Fibroblast of villous mesenchyme (primary cell): ENCODE measurements around the gene CADM1. TPM values are rescaled to one million over a fixed set of nuclear protein-coding genes. Genes with fewer than 3 reads are reported as not detected.
A peak's percentile ranks its signal among the peaks of the same experiment; 100 is the strongest.

Experiments
- DNase-seq: peaks from one replicate; pipeline ENCODE4 v3.0.0-alpha.2; 2010; ENCODE audit warnings: low read depth
- H3K4me3 ChIP-seq: 2 replicates; pipeline ENCODE4 v1.5.1; 2011; ENCODE audit warnings: low read depth, mild to moderate bottlenecking, low read length
- total RNA-seq: library from RNA; depleted of rRNA; stranded (reverse); fragments of >200 nt; gene quantifications from 2 replicates; pipeline ENCODE4 v1.2.3, GENCODE V29; 2012
- TF ChIP-seq, protein P1 (sequence below): IDR thresholded peaks from 2 replicates; pipeline ENCODE4 v1.5.1; 2012; ENCODE audit warnings: low read depth, mild to moderate bottlenecking, low read length; ENCODE audit not compliant: insufficient read depth

The CADM1 gene
- total RNA-seq, 1 donor = 9.1 TPM

DNA sequence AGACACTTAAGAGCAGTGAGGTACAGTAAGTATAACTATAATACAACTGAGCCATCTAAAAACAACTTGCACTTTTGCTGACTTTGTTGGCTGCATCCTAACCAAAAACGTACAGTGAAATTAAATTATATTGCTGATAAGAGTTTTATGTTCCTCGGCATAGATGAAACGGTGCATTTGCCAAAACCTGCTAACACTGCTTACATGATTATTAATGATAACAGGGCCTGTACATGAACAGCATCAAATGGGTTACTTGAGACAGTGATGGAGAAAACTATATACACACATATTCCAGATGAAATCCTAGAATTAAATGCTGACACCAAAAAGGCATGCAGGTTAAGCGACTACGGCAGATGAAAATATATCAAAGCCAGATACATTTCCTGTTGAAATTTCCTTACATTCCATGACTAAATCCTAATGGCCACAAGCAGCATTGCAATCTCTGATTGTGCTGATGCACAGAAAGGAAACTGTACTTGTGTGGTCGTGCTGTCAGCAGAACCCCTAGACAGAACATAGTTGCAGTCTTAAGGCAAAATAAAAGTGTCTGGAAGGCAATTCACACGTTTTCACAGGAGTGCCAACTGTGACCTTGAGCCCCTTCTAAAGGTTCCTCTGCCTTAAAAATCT is 143.9 kb downstream of the CADM1 start:
- peak; percentile 7 for DNase-seq
- TF ChIP-seq, protein P1, sequence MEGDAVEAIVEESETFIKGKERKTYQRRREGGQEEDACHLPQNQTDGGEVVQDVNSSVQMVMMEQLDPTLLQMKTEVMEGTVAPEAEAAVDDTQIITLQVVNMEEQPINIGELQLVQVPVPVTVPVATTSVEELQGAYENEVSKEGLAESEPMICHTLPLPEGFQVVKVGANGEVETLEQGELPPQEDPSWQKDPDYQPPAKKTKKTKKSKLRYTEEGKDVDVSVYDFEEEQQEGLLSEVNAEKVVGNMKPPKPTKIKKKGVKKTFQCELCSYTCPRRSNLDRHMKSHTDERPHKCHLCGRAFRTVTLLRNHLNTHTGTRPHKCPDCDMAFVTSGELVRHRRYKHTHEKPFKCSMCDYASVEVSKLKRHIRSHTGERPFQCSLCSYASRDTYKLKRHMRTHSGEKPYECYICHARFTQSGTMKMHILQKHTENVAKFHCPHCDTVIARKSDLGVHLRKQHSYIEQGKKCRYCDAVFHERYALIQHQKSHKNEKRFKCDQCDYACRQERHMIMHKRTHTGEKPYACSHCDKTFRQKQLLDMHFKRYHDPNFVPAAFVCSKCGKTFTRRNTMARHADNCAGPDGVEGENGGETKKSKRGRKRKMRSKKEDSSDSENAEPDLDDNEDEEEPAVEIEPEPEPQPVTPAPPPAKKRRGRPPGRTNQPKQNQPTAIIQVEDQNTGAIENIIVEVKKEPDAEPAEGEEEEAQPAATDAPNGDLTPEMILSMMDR = no peak

DNA sequence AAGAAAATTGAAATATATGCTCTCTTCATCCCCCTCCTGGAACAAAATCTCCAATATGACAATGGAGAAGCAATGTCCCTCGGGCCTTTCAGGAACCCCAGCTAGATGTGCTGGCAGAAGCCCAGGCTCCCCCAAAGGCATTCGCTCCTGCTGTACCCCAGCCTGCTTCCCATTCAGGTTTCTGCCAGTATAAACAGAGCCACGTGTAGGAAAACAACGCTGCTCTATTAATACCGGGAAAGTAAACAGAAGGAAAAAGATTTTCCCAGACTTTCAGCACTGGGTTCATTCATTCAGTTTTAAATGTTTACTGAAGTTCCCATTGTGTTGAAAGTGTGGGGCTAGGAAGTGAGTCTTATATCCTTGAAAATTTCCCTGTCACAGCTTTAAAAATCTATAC is 147.1 kb downstream of the CADM1 start:
- no peak for DNase-seq
- TF ChIP-seq, protein P1 = no peak
- H3K4me3 ChIP-seq = no peak overlapping the region

More for the DNA sequence above, 143.9 kb downstream of the CADM1 start:
- H3K4me3 ChIP-seq = no peak overlapping the region

DNA sequence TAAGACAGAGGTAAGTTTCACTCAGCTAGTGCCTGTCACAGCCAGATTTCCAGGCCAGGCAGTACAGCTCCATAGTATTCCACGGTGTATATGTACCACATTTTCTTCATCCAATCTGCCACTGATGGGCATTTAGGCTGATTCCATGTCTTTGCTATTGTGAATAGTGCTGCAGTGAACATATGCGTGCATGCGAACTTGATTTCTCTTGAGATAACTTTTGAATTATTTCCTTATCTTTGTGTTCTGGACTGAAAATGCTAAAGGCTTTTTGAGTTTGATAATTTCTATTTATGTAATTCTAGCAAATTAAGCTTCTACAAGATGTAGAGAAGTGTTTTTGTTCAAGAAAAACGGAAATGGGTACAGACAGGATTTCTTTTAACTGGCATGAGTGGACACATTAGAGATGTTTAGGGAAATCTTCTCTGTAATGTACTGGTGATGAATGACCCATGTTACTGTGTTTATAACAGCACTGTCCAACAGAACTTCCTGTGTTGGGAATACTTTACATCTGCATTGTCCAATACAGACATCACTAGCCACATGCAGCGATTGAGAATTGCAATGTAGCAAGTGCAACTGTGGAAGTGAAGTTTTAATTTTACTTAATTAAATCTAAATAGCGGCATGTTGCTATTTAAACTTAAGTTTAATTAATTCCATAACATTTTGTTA is 151.3 kb downstream of the CADM1 start:
- H3K4me3 ChIP-seq = no peak overlapping the region
- TF ChIP-seq, protein P1 = no peak
- no peak for DNase-seq

DNA sequence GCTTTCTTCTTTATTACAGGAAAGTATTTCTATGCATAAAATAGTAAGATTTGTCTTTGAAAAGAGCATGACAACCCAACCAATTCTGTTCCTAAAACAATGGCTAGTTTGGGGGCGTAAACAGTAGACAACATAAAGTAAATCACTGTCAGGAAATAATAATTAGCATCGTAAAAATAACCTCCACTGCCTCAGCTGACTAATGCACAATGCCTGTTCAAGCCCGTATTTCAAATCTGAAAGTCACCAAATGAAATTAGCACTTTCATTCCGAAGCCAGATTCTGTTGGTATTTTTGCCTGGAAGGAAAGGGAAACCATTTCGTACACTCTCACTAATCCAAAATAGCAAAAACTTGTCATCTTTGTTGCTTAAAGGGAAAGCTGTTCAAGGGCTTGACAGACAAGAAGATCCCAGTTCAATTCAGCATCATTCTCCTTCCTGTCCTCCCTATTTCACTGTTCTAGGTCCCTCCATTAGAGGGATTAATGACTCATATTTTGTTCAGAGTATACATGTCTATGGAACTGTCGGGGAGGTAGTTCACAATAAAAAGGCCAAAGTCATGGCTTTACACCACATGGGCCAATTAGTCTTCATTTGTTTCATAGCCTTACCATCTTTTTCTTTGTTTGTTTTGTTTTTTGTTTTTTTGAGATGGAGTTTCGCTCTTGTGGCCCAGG is 154.7 kb downstream of the CADM1 start:
- no peak overlapping the region for H3K4me3 ChIP-seq
- DNase-seq = no peak
- TF ChIP-seq, protein P1 = no peak

DNA sequence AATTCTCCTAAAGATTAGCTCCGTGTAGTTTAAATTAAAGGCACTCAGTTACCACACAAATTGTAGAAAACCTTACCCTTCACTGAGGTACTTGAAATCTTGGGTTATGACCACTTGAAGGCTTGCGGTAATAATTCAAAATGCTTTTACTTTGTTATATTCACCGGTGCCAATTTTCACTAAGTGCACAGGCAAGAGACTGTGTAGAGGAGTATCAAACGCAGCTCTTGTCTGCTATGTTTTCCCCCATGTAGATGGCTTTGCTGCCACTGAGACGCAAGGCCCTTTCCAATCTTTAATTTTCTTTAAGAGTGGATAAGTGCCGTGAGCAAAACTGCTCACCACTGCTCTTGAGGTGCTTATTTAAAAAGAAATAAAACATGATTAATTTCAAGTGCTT is 155.8 kb downstream of the CADM1 start:
- no peak for DNase-seq
- TF ChIP-seq, protein P1 = no peak
- H3K4me3 ChIP-seq = no peak overlapping the region

DNA sequence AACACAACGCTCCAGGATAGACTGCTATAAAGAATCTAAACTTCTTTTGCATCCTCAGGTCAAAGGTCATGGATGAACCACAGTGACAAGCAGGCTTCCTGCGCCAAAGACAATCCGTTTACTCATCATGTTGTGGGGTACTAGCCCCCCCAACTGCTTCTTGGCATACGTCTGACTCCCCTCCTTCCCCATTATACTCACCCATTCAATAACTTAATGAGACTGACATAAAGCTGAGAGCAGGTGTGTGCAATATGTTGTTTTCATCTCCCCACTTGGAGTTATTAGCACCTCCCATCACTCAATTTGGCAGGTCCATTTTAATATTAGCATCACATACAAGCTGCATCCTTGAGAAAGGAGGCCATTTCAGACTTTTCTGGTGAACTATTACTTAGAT is 157.1 kb downstream of the CADM1 start:
- TF ChIP-seq, protein P1 = no peak
- no peak for DNase-seq
- no peak overlapping the region for H3K4me3 ChIP-seq
